T-helper 1 cell treated with Interleukin-12 subunit alpha and Interleukin-12 subunit beta and Interleukin-4 antibody, amounts not matched to agents 30 μg/mL and 1 μg/mL, for 36 hours (primary cell): ENCODE data around the gene MPL.
"Not testable (repeated sequence)": the region's sequence is repeated elsewhere in the genome, so short reads cannot be mapped to it uniquely, and the experiment has no call there.

Experiments
- H3K27ac Mint-ChIP-seq: one replicate; pipeline ENCODE4 v1.8.0; 2021; ENCODE audit warnings: mild to moderate bottlenecking, mixed read lengths
- H3K27me3 Mint-ChIP-seq: one replicate; pipeline ENCODE4 v1.8.0; 2021; ENCODE audit warnings: low read depth, mixed read lengths
- H3K36me3 Mint-ChIP-seq: one replicate; pipeline ENCODE4 v1.8.0; 2021; ENCODE audit warnings: low read depth, mixed read lengths
- H3K4me1 Mint-ChIP-seq: one replicate; pipeline ENCODE4 v1.8.0; 2021; ENCODE audit warnings: low read depth, mixed read lengths
- H3K4me3 Mint-ChIP-seq: one replicate; pipeline ENCODE4 v1.8.0; 2021; ENCODE audit warnings: mild to moderate bottlenecking, moderate library complexity, mixed read lengths
- H3K9me3 Mint-ChIP-seq: one replicate; pipeline ENCODE4 v1.8.0; 2021; ENCODE audit warnings: mixed read lengths

The MPL gene

GRCh38 chr1:43382027-43382779 is 44.6 kb downstream of the MPL start:
- Mint-ChIP-seq H3K27ac (no peak overlapping the region), H3K9me3 (no peaks in the 10 kb centered on the region), H3K27me3 (no peaks in the 10 kb centered on the region), H3K4me1 (no peaks in the 10 kb centered on the region), H3K36me3 (peaks cover 39% of the 10 kb centered on the region), H3K4me3 (no peak overlapping the region)

- Mint-ChIP-seq H3K9me3 (no peaks in the 10 kb centered on the region), H3K4me1 (peaks cover 6% of the 10 kb centered on the region), H3K36me3 (peaks cover 39% of the 10 kb centered on the region), H3K4me3 (no peak overlapping the region), H3K27ac (no peak overlapping the region), H3K27me3 (no peaks in the 10 kb centered on the region)
These were observed 45.8 kb downstream of the MPL start for GRCh38 chr1:43383449-43383848.

- Mint-ChIP-seq H3K27ac (no peak overlapping the region), H3K36me3 (peaks cover 30% of the 10 kb centered on the region), H3K4me3 (no peak overlapping the region)
These were observed 49.1 kb downstream of the MPL start for GRCh38 chr1:43386676-43387075.

GRCh38 chr1:43387976-43388599 is 50.5 kb downstream of the MPL start:
- peak overlapping the region; percentile 100 for H3K4me3 Mint-ChIP-seq
- peaks cover 25% of the 10 kb centered on the region for H3K36me3 Mint-ChIP-seq
- H3K4me1 Mint-ChIP-seq = peaks cover 30% of the 10 kb centered on the region
- H3K9me3 Mint-ChIP-seq = no peaks in the 10 kb centered on the region
- H3K27ac Mint-ChIP-seq = peak overlapping the region; percentile 97
- no peaks in the 10 kb centered on the region for H3K27me3 Mint-ChIP-seq

More at GRCh38 chr1:43386676-43387075, 49.1 kb downstream of the MPL start:
- Mint-ChIP-seq H3K4me1 (peaks cover 30% of the 10 kb centered on the region), H3K9me3 (no peaks in the 10 kb centered on the region), H3K27me3 (no peaks in the 10 kb centered on the region)

- H3K36me3 Mint-ChIP-seq = peaks cover 20% of the 10 kb centered on the region
- peaks cover 30% of the 10 kb centered on the region for H3K4me1 Mint-ChIP-seq
- H3K27me3 Mint-ChIP-seq = no peaks in the 10 kb centered on the region
- no peaks in the 10 kb centered on the region for H3K9me3 Mint-ChIP-seq
- peak overlapping the region; percentile 97 for H3K27ac Mint-ChIP-seq
- H3K4me3 Mint-ChIP-seq = peak overlapping the region; percentile 100
These were observed 51.0 kb downstream of the MPL start for GRCh38 chr1:43388613-43389012.

GRCh38 chr1:43389326-43390313 is 52.0 kb downstream of the MPL start, which contains the start of the genes MED8 and SZT2:
MED8 (minus strand) TSS chr1:43389800; CDS start chr1:43389764, 36 bp downstream.
SZT2 (plus strand) TSS chr1:43389899; CDS start chr1:43389969, 70 bp downstream.
- Mint-ChIP-seq H3K4me3 (peak within 1 kb of the TSS; percentile 100), H3K27me3 (no peaks in the 10 kb centered on the region), H3K36me3 (peaks cover 20% of the 10 kb centered on the region), H3K4me1 (peaks cover 30% of the 10 kb centered on the region), H3K27ac (peak within 1 kb of the TSS; percentile 97), H3K9me3 (no peaks in the 10 kb centered on the region)

GRCh38 chr1:43392702-43393101 is 55.1 kb downstream of the MPL start:
- Mint-ChIP-seq H3K4me1 (peaks cover 28% of the 10 kb centered on the region), H3K4me3 (no peak overlapping the region), H3K27me3 (no peaks in the 10 kb centered on the region), H3K9me3 (no peaks in the 10 kb centered on the region), H3K36me3 (peaks cover 8% of the 10 kb centered on the region), H3K27ac (no peak overlapping the region)

- no peak overlapping the region for H3K4me3 Mint-ChIP-seq
- peaks cover 5% of the 10 kb centered on the region for H3K36me3 Mint-ChIP-seq
- H3K4me1 Mint-ChIP-seq = peaks cover 11% of the 10 kb centered on the region
- H3K27ac Mint-ChIP-seq = no peak overlapping the region
- H3K9me3 Mint-ChIP-seq = no peaks in the 10 kb centered on the region
- no peaks in the 10 kb centered on the region for H3K27me3 Mint-ChIP-seq
These were observed 57.9 kb downstream of the MPL start for GRCh38 chr1:43395523-43395922.

GRCh38 chr1:43396059-43396458 is 58.4 kb downstream of the MPL start:
- Mint-ChIP-seq H3K4me1 (peaks cover 7% of the 10 kb centered on the region), H3K9me3 (no peaks in the 10 kb centered on the region), H3K27me3 (no peaks in the 10 kb centered on the region), H3K36me3 (peaks cover 5% of the 10 kb centered on the region), H3K4me3 (no peak overlapping the region), H3K27ac (no peak overlapping the region)

GRCh38 chr1:43398227-43398626 is 60.6 kb downstream of the MPL start:
- peaks cover 7% of the 10 kb centered on the region for H3K36me3 Mint-ChIP-seq
- H3K4me3 Mint-ChIP-seq = no peak overlapping the region
- H3K4me1 Mint-ChIP-seq = peaks cover 4% of the 10 kb centered on the region
- no peaks in the 10 kb centered on the region for H3K27me3 Mint-ChIP-seq
- H3K9me3 Mint-ChIP-seq = no peaks in the 10 kb centered on the region
- no peak overlapping the region for H3K27ac Mint-ChIP-seq

GRCh38 chr1:43400441-43400840 is 62.8 kb downstream of the MPL start:
- H3K4me3 Mint-ChIP-seq, H3K27ac Mint-ChIP-seq, H3K9me3 Mint-ChIP-seq, H3K27me3 Mint-ChIP-seq, H3K4me1 Mint-ChIP-seq: not testable (repeated sequence)
- H3K36me3 Mint-ChIP-seq = peaks cover 19% of the 10 kb centered on the region

GRCh38 chr1:43402089-43402865 is 64.7 kb downstream of the MPL start:
- H3K27ac Mint-ChIP-seq = no peak overlapping the region
- H3K27me3 Mint-ChIP-seq = no peaks in the 10 kb centered on the region
- no peak overlapping the region for H3K4me3 Mint-ChIP-seq
- peaks cover 25% of the 10 kb centered on the region for H3K36me3 Mint-ChIP-seq
- no peaks in the 10 kb centered on the region for H3K9me3 Mint-ChIP-seq
- peaks cover 4% of the 10 kb centered on the region for H3K4me1 Mint-ChIP-seq
